GM21390 (cell line): ENCODE measurements around the gene RAD18.

ENCODE experiments used
- ATAC-seq: cut with Tn5 transposase; IDR thresholded peaks from one replicate; pipeline ENCODE4 v1.9.1; 2021; ENCODE audit not compliant: unreplicated experiment

The RAD18 gene

GRCh38 chr3:8986741-8987140, 23.5 kb upstream of the RAD18 start:
- no peak for ATAC-seq

- ATAC-seq, result no peak
Measured at GRCh38 chr3:8985876-8986275, 22.6 kb upstream of the RAD18 start.

GRCh38 chr3:8985411-8985831, 22.1 kb upstream of the RAD18 start:
- ATAC-seq, result no peak

GRCh38 chr3:8984526-8984925, 21.3 kb upstream of the RAD18 start:
- no peak for ATAC-seq

- ATAC-seq, result no peak
Measured at GRCh38 chr3:8984081-8984480, 20.8 kb upstream of the RAD18 start.

- no peak for ATAC-seq
Measured at GRCh38 chr3:8983591-8983990, 20.3 kb upstream of the RAD18 start.

GRCh38 chr3:8983026-8983425, 19.8 kb upstream of the RAD18 start:
- no peak for ATAC-seq

- ATAC-seq, result no peak
Measured at GRCh38 chr3:8982509-8982908, 19.2 kb upstream of the RAD18 start.

- no peak for ATAC-seq
Measured at GRCh38 chr3:8981700-8982099, 18.4 kb upstream of the RAD18 start.

- no peak for ATAC-seq
Measured at GRCh38 chr3:8981296-8981695, 18.0 kb upstream of the RAD18 start.

- no peak for ATAC-seq
Measured at GRCh38 chr3:8980756-8981257, 17.5 kb upstream of the RAD18 start.

GRCh38 chr3:8979262-8979661, 16.0 kb upstream of the RAD18 start:
- ATAC-seq, result no peak

GRCh38 chr3:8978551-8978950, 15.3 kb upstream of the RAD18 start:
- no peak for ATAC-seq

GRCh38 chr3:8976540-8977182, 13.4 kb upstream of the RAD18 start:
- ATAC-seq, result no peak

- ATAC-seq, result no peak
Measured at GRCh38 chr3:8975081-8976020, 12.1 kb upstream of the RAD18 start.

- no peak for ATAC-seq
Measured at GRCh38 chr3:8974458-8974857, 11.2 kb upstream of the RAD18 start.

GRCh38 chr3:8972639-8973038, 9.4 kb upstream of the RAD18 start:
- ATAC-seq, result no peak

- peak; percentile 65 for ATAC-seq
Measured at GRCh38 chr3:8970971-8971589, 7.8 kb upstream of the RAD18 start.

GRCh38 chr3:8969241-8969640, 6.0 kb upstream of the RAD18 start:
- no peak for ATAC-seq

- ATAC-seq, result no peak
Measured at GRCh38 chr3:8968375-8968882, 5.2 kb upstream of the RAD18 start.

GRCh38 chr3:8967553-8967952, 4.3 kb upstream of the RAD18 start:
- ATAC-seq, result no peak
